ENCODE measurements around the gene ZDHHC11B.
"Not testable (repeated sequence)": the region's sequence is repeated elsewhere in the genome, so short reads cannot be mapped to it uniquely, and the experiment has no call there.

DNA sequence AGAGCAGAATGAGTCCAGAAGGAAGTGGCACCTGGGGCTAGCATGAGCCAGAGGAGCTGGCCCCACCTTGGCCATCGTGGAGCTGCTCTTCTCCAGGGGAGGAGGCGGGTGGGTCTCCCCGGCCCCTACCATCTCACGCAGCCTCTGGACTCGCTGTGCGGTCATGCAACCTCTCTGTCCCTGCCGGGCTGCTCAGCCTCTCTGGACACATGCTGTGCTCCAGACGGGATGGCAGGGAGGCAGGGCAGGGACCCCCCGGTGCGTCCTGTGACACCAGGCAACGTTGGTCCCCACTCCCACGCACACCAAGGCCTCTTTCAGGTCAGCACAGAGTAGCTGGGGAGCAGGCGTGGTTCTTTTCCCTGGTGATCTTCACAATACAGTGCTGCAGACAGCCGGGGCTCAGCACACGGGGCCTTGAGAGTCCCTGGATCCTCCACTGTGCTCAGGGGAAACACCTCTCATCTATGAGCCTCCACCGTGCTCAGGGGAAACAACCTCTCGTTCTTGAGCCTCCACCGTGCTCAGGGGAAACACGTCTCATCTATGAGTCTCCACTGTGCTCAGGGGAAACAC is 30.9 kb downstream of the ZDHHC11B start:
- TF ChIP-seq, protein P1, sequence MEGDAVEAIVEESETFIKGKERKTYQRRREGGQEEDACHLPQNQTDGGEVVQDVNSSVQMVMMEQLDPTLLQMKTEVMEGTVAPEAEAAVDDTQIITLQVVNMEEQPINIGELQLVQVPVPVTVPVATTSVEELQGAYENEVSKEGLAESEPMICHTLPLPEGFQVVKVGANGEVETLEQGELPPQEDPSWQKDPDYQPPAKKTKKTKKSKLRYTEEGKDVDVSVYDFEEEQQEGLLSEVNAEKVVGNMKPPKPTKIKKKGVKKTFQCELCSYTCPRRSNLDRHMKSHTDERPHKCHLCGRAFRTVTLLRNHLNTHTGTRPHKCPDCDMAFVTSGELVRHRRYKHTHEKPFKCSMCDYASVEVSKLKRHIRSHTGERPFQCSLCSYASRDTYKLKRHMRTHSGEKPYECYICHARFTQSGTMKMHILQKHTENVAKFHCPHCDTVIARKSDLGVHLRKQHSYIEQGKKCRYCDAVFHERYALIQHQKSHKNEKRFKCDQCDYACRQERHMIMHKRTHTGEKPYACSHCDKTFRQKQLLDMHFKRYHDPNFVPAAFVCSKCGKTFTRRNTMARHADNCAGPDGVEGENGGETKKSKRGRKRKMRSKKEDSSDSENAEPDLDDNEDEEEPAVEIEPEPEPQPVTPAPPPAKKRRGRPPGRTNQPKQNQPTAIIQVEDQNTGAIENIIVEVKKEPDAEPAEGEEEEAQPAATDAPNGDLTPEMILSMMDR (IDR thresholded peaks at IDR 0.05), result not testable (repeated sequence)
- not testable (repeated sequence) for TF ChIP-seq POLR2A, EP300 (IDR thresholded peaks at IDR 0.05)

All from tibial nerve (tissue), 4 donors.